ENCODE data around the gene PM20D2. TPM values are rescaled to one million over a fixed set of nuclear protein-coding genes. Genes with fewer than 3 reads are reported as not detected.

The PM20D2 gene
- total and polyA plus RNA-seq, 12 donors, result 1.8 to 10.0 (median 5.7) TPM

- TF ChIP-seq POLR2A (IDR thresholded peaks at IDR 0.05) (no peak), CTCF (IDR thresholded peaks at IDR 0.05) (no peak)
- H3K27me3 ChIP-seq, result no peaks in the 10 kb centered on the region
- no peak for DNase-seq
- intact Hi-C loops (cut with DNase I), result no loop called here
- H3K9me3 ChIP-seq (replicated peaks in 1 of 3), result no peaks in the 10 kb centered on the region
- no peaks in the 10 kb centered on the region for H3K4me1 ChIP-seq (replicated peaks in 1 of 2)
- H3K36me3 ChIP-seq (replicated peaks in 1 of 2), result no peaks in the 10 kb centered on the region
- no peak overlapping the region for H3K27ac ChIP-seq
- no peak overlapping the region for H3K4me3 ChIP-seq
- 83 to 91% (median 88%) methylated on average over 6 of the region's 6 CpGs for WGBS, 4 donors
Measured at GRCh38 chr6:89209457-89209856, 63.6 kb downstream of the PM20D2 start.

GRCh38 chr6:89212472-89212871 is 66.6 kb downstream of the PM20D2 start:
- H3K27ac ChIP-seq, result no peak overlapping the region
- TF ChIP-seq CTCF (IDR thresholded peaks at IDR 0.05), result no peak
- TF ChIP-seq POLR2A (IDR thresholded peaks at IDR 0.05), result no peak
- 61 to 69% (median 65%) methylated on average over 5 of the region's 5 CpGs for WGBS, 4 donors
- no peaks in the 10 kb centered on the region for H3K9me3 ChIP-seq (replicated peaks in 1 of 3)
- H3K27me3 ChIP-seq, result no peaks in the 10 kb centered on the region
- H3K4me3 ChIP-seq, result no peak overlapping the region
- intact Hi-C loops (cut with DNase I), result no loop called here
- H3K36me3 ChIP-seq (replicated peaks in 1 of 2), result no peaks in the 10 kb centered on the region
- no peak for DNase-seq
- no peaks in the 10 kb centered on the region for H3K4me1 ChIP-seq (replicated peaks in 1 of 2)

- intact Hi-C loops (cut with DNase I), result no loop called here
- DNase-seq, result no peak
- no peaks in the 10 kb centered on the region for H3K27me3 ChIP-seq
- no peaks in the 10 kb centered on the region for H3K9me3 ChIP-seq (replicated peaks in 1 of 3)
- no peak overlapping the region for H3K27ac ChIP-seq
- no peaks in the 10 kb centered on the region for H3K36me3 ChIP-seq (replicated peaks in 1 of 2)
- H3K4me3 ChIP-seq, result no peak overlapping the region
- H3K4me1 ChIP-seq (replicated peaks in 1 of 2), result no peaks in the 10 kb centered on the region
- TF ChIP-seq POLR2A (IDR thresholded peaks at IDR 0.05) (no peak), CTCF (IDR thresholded peaks at IDR 0.05) (no peak)
Measured at GRCh38 chr6:89214197-89214596, 68.3 kb downstream of the PM20D2 start.

Other genes with a start within 250 kb of the PM20D2 start
- gene RNGTT, start 182.4 kb upstream of the PM20D2 start, total RNA-seq, result 10 to 100 TPM in 8 of 9 donors, 1 to 10 TPM in 1; 6.9 to 29.6 (median 15.2) TPM
- gene RNGTT, start 182.4 kb upstream of the PM20D2 start, polyA plus RNA-seq, result 10 to 100 TPM in 1 of 3 donors, 1 to 10 TPM in 2; 2.6 to 17.9 (median 4.1) TPM
- gene PNRC1, start 65.3 kb upstream of the PM20D2 start, total RNA-seq, result 100 to 1,000 TPM in 8 of 9 donors, 10 to 100 TPM in 1; 79.6 to 359 (median 260) TPM
- 100 to 1,000 TPM in 1 of 3 donors, 10 to 100 TPM in 2; 65.5 to 116 (median 86.3) TPM for gene PNRC1, start 65.3 kb upstream of the PM20D2 start, polyA plus RNA-seq
- gene SRSF12, start 28.0 kb upstream of the PM20D2 start, total RNA-seq, result 1 to 10 TPM in 3 of 9 donors, under 1 TPM in 5, not detected in 1; 0.26 to 2.2 (median 0.78) TPM
- 1 to 10 TPM in 1 of 3 donors, under 1 TPM in 2; 0.72 to 1.4 (median 0.91) TPM for gene SRSF12, start 28.0 kb upstream of the PM20D2 start, polyA plus RNA-seq
- gene GABRR1, start 71.3 kb downstream of the PM20D2 start, total RNA-seq, result under 1 TPM in 1 of 9 donors, not detected in 8; 0.06 TPM
- gene GABRR1, start 71.3 kb downstream of the PM20D2 start, polyA plus RNA-seq, result not detected
- 1 to 10 TPM in 1 of 9 donors, under 1 TPM in 6, not detected in 2; 0.44 to 2.4 (median 0.80) TPM for gene GABRR2, start 169.2 kb downstream of the PM20D2 start, total RNA-seq
- under 1 TPM; 0.17 to 0.48 (median 0.42) TPM for gene GABRR2, start 169.2 kb downstream of the PM20D2 start, polyA plus RNA-seq
- 10 to 100 TPM; 27.9 to 55.4 (median 38.0) TPM for gene UBE2J1, start 206.7 kb downstream of the PM20D2 start, total RNA-seq
- 10 to 100 TPM; 18.4 to 65.6 (median 22.4) TPM for gene UBE2J1, start 206.7 kb downstream of the PM20D2 start, polyA plus RNA-seq